Prostate gland (tissue), 2 donors: ENCODE results near the gene GUCY2F. TPM values are rescaled to one million over a fixed set of nuclear protein-coding genes. Genes with fewer than 3 reads are reported as not detected.

ENCODE experiments used
- DNase-seq: peaks from one replicate; pipeline ENCODE4 v3.0.0-alpha.2; 2019; ENCODE audit warnings: low spot score
- H3K27ac ChIP-seq, 2 donors: fragments of 200-600 bp; sonication (generic); 2 replicates each; pipeline ENCODE4 v1.5.1; 2017 to 2019
- H3K27me3 ChIP-seq: fragments of 200-600 bp; sonication (generic); replicated peaks from 2 replicates; pipeline ENCODE4 v1.5.1; 2019; ENCODE audit not compliant: insufficient read depth
- H3K36me3 ChIP-seq, 2 donors: fragments of 200-600 bp; sonication (generic); 1 replicate in 1 of 2; 2 replicates in 1 of 2; pipeline versions ENCODE4 v1.5.1 to v1.8.1; 2017 to 2019
- H3K4me1 ChIP-seq: fragments of 200-600 bp; sonication (generic); replicated peaks from 2 replicates; pipeline ENCODE4 v1.5.1; 2019
- H3K4me3 ChIP-seq, 2 donors: fragments of 200-600 bp; sonication (generic); 2 replicates each; pipeline ENCODE4 v1.5.1; 2017 to 2019
- H3K9me3 ChIP-seq: fragments of 200-600 bp; sonication (generic); 2 replicates; pipeline ENCODE4 v1.5.1; 2017
- POLR2A ChIP-seq: fragments of 450-650 bp; IDR thresholded peaks from one replicate; pipeline ENCODE4 v1.6.1; 2016; ENCODE audit warnings: antibody characterized with exemption, mild to moderate bottlenecking
- POLR2AphosphoS5 ChIP-seq: sonication (generic); formaldehyde crosslinking; IDR thresholded peaks from one replicate; pipeline ENCODE4 v1.6.1; 2017; ENCODE audit warnings: antibody characterized with exemption
- WGBS: methylation state at CpG from one replicate; pipeline ENCODE4 v1.1.5; 2018; 5-methylcytosine and 5-hydroxymethylcytosine counted together
- intact Hi-C: fragments of 100-400 bp; cut with DNase I; formaldehyde crosslinking; loops from one replicate; pipeline ENCODE4 v1.14.2; 2022
- total RNA-seq, 2 donors: library from RNA; depleted of rRNA; stranded (reverse); fragments of >200 nt; gene quantifications; one replicate each; pipeline ENCODE4 v1.1.0, GENCODE V29; 2016
- TF ChIP-seq, protein P1 (sequence below), 4 experiments: fragments of 200-600 bp in 2 of 4; fragments of 450-650 bp in 2 of 4; sonication (generic) in 2 of 4; IDR thresholded peaks; 1 replicate in 3 of 4; 2 replicates in 1 of 4; pipeline ENCODE4 v1.5.1; 2016 to 2019; ENCODE audit warnings: antibody characterized with exemption in 4 of 4, mild to moderate bottlenecking in 2 of 4, moderate library complexity in 2 of 4

Gene GUCY2F
- total RNA-seq, 2 donors from 2014 or later: not detected

DNA sequence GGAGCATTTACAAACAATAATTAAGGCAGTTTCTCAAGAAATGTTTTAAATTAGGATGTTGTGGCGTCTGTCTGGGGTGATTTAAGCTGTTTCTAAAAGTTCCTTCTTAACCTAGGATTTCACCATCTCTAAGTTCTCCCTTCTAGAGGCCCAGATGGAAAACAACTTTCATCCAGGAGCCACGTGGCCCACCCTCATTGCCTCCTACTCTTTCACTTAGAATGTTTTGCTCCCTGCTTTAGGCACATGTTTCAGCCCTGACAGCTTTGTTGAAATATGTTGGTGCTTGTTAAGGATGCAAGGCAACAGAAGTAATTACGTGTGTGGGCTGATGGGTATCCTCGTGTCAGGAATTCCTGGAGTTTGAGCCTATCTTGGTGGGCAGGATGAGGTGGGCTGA lies 131.3 kb downstream of the GUCY2F start:
- no peak overlapping the region for H3K27ac ChIP-seq
- intact Hi-C loops: no loop called here
- no peaks in the 10 kb centered on the region for H3K4me1 ChIP-seq
- no peak for TF ChIP-seq POLR2A
- TF ChIP-seq, protein P1, sequence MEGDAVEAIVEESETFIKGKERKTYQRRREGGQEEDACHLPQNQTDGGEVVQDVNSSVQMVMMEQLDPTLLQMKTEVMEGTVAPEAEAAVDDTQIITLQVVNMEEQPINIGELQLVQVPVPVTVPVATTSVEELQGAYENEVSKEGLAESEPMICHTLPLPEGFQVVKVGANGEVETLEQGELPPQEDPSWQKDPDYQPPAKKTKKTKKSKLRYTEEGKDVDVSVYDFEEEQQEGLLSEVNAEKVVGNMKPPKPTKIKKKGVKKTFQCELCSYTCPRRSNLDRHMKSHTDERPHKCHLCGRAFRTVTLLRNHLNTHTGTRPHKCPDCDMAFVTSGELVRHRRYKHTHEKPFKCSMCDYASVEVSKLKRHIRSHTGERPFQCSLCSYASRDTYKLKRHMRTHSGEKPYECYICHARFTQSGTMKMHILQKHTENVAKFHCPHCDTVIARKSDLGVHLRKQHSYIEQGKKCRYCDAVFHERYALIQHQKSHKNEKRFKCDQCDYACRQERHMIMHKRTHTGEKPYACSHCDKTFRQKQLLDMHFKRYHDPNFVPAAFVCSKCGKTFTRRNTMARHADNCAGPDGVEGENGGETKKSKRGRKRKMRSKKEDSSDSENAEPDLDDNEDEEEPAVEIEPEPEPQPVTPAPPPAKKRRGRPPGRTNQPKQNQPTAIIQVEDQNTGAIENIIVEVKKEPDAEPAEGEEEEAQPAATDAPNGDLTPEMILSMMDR (IDR thresholded peaks at IDR 0.05): no peak
- TF ChIP-seq POLR2AphosphoS5: no peak
- no peaks in the 10 kb centered on the region for H3K27me3 ChIP-seq
- no peak for DNase-seq
- no peak overlapping the region for H3K4me3 ChIP-seq
- no peaks in the 10 kb centered on the region for H3K9me3 ChIP-seq
- no peaks in the 10 kb centered on the region for H3K36me3 ChIP-seq
- 90% methylated on average over 4 of the region's 4 CpGs for WGBS

DNA sequence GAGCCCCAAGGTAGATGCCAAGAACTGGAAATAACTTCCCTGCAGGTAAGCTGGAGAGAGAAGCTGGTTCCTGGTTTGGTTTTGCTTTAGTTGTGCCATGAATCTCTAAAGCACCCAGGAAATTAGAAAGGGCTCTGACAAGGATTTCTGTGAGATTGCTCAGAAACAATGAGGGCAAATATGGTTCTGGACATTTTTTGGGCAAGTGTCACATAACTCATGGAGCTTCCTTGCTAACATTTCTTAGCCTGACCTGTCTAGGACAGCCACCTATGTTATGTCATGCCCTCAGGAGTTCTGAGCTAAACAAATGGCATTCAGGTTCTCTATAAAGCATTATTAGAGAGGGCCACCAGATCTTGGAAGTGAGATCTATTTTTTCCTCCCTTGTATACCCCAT lies 131.8 kb downstream of the GUCY2F start:
- DNase-seq: no peak
- Histone ChIP-seq H3K36me3 (no peaks in the 10 kb centered on the region), H3K27me3 (no peaks in the 10 kb centered on the region), H3K27ac (no peak overlapping the region), H3K4me3 (no peak overlapping the region), H3K9me3 (no peaks in the 10 kb centered on the region), H3K4me1 (no peaks in the 10 kb centered on the region)
- intact Hi-C loops: no loop called here
- no peak for TF ChIP-seq POLR2AphosphoS5
- TF ChIP-seq, protein P1 (IDR thresholded peaks at IDR 0.05): no peak
- TF ChIP-seq POLR2A: no peak

DNA sequence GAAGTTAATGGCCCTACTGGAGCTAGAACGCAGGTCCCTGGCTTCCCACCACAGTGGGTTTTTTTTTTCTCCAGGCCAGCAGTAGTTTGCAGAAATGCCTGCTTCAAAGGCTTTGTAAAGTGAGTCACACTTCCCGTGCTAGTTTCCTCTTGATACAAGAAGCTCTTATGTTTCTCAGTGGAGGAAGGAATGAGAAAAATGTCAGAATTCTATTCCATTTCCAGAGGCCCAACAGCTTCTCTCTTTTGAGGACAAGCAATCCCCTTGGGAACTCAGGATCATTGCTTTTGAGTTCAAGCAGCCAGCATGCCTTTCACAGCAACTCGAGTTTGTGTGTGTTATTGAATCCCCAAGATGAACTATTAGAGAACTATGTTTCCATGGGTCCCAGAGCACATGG lies 134.3 kb downstream of the GUCY2F start:
- WGBS: 73% methylated on average over 3 of the region's 3 CpGs
- no peaks in the 10 kb centered on the region for H3K4me1 ChIP-seq
- TF ChIP-seq POLR2AphosphoS5 (no peak), POLR2A (no peak)
- TF ChIP-seq, protein P1 (IDR thresholded peaks at IDR 0.05): no peak
- H3K36me3 ChIP-seq: no peaks in the 10 kb centered on the region
- H3K27me3 ChIP-seq: no peaks in the 10 kb centered on the region
- no peak overlapping the region for H3K4me3 ChIP-seq
- H3K27ac ChIP-seq: no peak overlapping the region
- intact Hi-C loops: no loop called here
- DNase-seq: no peak
- no peaks in the 10 kb centered on the region for H3K9me3 ChIP-seq

DNA sequence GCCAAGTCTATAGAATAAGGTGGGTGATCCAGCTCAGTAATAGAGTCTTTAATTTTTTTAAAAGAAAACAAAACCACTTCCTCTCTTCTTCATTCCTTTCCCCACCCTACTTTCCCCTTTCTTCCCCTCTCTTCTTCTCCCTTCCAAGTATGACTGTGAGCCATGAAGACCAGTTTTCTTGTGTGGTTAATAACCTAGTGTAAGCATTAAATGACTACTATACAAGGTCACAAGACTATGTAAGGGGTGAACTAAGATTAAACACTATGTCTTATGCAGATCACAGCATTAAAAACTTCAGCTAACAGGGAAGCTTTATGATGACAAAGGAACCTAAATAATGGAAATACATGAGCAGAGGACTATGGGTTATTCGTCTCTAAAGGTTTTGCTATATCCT lies 135.4 kb downstream of the GUCY2F start:
- DNase-seq: no peak
- intact Hi-C loops: no loop called here
- Histone ChIP-seq H3K4me3 (no peak overlapping the region), H3K36me3 (no peaks in the 10 kb centered on the region), H3K27ac (no peak overlapping the region), H3K9me3 (no peaks in the 10 kb centered on the region), H3K27me3 (no peaks in the 10 kb centered on the region), H3K4me1 (no peaks in the 10 kb centered on the region)
- no peak for TF ChIP-seq POLR2AphosphoS5
- TF ChIP-seq POLR2A: no peak
- TF ChIP-seq, protein P1 (IDR thresholded peaks at IDR 0.05): no peak
- 85% methylated on average over 1 of the region's 1 CpG for WGBS

DNA sequence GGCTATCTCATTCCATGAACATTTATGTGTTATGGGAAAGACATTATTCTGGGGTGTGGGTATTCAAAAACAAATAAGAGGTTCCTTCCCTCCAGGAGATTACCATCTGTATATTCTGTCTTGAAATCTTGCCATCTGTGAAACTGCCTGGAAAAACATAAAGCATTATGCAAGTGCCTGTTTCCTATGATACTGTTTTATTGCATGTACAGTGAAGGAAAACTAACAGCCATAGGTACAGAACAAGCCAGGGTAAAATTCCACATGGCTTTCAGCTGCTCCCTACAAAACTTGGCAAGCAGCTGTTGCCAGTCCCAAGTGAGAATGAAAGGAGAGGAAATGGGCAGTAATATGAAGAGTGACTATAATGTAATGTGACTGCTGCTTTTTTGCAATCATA lies 136.0 kb downstream of the GUCY2F start:
- no peak overlapping the region for H3K27ac ChIP-seq
- intact Hi-C loops: no loop called here
- no peaks in the 10 kb centered on the region for H3K4me1 ChIP-seq
- no peaks in the 10 kb centered on the region for H3K9me3 ChIP-seq
- TF ChIP-seq, protein P1 (IDR thresholded peaks at IDR 0.05): no peak
- no peak for TF ChIP-seq POLR2A
- TF ChIP-seq POLR2AphosphoS5: no peak
- H3K27me3 ChIP-seq: no peaks in the 10 kb centered on the region
- no peak overlapping the region for H3K4me3 ChIP-seq
- DNase-seq: no peak
- H3K36me3 ChIP-seq: no peaks in the 10 kb centered on the region
